NCI-H2227 (cell line): Measurements from ENCODE around the gene SURF6.
"Not testable (repeated sequence)": the region's sequence is repeated elsewhere in the genome, so short reads cannot be mapped to it uniquely, and the experiment has no call there.

ENCODE experiments used
- DNase-seq: peaks from one replicate; lab custom pipeline; 2025; ENCODE audit not compliant: unreplicated experiment; lab: John Stamatoyannopoulos, UW

Gene SURF6

DNA sequence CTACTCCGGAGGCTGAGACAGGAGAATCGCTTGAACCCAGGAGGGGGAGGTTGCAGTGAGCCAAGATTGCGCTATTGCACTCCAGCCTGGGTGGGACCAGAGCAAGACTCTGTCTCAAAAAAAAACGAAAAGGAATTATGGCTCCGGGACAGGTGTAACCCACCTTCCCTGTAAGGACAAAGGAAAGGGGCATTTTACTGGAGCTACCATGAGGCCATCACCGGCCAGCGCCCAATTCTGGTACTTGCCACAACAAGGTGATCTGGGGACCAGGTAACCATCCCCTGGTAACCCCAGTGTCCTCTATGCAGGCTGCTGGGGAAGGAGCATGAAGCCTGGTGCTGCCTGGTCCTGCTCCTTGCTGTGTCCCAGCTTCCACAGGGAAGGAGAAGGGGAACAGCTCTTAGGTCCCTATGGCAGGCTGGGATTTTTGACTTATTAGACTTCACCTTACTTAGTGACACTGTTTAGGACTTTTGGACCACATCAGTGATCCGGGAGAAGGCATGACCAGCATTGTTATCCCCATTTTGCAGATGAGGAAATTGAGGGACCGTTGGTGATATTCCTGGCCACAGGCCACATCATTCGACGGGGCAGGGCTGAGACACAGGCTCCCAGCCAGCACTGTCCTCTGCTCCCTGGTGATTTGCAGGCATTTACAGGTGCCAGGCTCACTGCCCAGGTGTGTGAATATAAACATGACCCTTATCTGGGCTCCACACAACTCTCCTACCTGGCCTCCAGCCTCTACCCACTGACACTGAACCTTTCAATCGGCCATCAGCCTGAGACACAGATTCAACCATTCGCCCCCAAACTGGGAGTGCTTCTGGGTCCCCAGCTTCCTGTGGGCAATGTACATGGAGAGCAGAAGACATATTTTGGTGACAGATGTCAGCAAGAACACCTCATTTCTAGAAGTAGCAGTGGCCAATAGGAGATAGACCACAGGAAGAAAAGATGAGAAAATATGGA, 34.4 kb downstream of the SURF6 start:
- DNase-seq = no peak

DNA sequence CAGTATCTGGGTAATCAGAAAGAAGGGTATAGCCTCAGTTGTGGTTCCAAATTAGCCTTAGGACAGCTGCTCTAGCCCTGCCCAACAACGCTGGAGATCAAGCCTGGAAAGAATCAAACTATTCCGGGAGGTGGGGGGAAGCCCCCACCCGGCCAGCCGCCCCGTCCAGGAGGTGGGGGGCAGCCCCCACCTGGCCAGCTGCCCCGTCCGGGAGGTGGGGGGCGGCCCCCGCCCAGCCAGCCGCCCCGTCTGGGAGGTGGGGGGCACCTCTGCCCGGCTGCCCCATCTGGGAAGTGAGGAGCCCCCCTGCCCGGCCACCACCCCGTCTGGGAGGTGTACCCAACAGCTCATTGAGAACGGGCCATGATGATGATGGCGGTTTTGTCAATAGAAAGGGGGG, 36.0 kb downstream of the SURF6 start:
- DNase-seq = not testable (repeated sequence)

DNA sequence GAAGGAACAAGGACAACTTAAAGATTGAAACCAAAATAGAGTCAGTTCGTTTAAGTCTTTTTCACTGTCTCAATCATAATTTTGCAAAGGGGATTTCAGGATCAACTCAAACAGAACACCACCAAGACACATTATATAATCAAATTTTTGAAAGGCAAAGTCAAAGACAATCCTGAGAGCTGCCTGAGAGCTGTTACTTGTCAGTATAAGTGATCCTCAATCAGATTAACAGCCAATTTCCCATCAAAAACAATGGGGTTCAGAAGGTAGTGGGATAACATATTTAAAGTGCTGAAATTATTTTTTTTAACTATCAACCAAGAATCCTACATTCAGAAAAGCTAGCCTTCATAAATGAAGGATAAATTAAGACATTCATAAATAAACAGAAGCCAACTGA, 41.7 kb downstream of the SURF6 start:
- no peak for DNase-seq

DNA sequence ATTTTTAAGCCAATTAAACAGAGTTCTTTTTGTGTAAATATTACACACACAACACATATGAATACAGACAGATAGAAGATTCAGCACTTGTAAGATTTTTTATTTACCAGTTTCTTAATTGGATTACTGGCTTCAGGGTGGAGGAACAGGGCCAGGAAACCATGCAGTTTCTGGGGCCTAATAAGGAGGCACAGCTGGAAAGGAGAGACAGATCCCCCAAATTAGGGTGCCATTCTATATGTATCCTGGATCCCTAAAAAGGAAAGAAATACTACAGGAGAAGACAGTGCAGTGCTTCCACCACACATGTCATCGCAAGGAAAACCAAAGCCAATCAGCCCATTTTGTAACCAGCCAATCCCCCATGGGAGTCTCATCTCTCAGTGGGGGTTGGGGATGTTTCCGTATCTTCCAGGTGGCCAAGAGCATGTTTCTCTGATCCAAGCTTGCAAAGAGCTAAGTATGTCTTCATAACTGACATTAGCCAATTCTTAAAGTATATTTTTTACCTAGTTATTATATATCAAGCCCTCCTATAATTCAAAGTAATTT, 45.2 kb downstream of the SURF6 start:
- DNase-seq = no peak

DNA sequence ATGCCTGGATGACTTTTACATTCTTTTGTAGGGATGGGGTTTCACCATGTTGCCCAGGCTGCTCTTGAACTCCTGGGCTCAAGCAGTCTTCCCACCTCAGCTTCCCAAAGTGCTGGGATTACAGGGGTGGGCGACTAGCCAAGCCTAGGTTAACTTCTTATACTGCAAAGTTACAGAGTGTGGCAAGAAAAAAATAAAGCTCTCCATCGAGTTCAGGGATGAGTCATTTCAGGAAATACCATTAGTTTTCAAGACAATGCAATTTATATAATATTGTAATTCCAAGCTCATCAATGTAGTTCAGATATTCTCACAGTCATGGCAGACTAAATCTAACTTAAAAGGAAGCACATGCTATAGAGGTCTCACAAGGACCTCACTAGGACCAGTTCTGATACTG, 49.5 kb downstream of the SURF6 start:
- DNase-seq = no peak

DNA sequence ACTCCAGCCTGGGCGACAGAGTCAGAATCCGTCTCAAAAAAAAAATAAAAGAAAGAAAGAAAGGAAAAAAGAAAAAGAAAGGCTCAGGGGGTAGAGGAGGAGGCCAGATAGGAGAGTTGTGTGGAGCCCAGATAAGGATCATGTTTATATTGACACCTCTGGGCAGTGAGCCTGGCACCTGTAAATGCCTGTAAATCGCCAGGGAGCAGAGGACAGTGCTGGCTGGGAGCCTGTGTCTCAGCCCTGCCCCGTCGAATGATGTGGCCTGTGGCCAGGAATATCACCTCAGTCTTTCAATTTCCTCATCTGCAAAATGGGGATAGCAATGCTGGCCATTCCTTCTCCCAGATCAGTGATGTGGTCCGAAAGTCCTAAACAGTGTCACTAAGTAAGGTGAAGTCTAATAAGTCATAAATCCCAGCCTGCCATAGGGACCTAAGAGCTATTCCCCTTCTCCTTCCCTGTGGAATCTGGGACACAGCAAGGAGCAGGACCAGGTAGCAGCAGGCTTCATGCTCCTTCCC, 50.7 kb downstream of the SURF6 start:
- no peak for DNase-seq

DNA sequence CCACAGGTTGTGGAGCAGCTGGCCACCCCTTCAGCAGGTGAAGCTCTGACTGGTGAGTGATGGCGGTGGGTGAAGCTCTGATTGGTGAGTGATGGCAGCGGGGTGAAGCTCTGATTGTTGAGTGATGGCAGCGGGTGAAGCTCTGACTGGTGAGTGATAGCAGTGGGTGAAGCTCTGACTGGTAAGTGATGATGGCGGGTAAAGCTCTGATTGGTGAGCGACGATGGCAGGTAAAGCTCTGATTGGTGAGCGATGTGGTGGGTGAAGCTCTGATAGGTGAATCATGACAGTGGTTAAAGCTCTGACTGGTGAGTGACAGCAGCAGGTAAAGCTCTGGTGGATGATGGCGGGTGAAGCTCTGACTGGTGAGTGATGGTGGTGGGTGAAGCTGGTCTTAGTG, 51.6 kb downstream of the SURF6 start:
- no peak for DNase-seq

DNA sequence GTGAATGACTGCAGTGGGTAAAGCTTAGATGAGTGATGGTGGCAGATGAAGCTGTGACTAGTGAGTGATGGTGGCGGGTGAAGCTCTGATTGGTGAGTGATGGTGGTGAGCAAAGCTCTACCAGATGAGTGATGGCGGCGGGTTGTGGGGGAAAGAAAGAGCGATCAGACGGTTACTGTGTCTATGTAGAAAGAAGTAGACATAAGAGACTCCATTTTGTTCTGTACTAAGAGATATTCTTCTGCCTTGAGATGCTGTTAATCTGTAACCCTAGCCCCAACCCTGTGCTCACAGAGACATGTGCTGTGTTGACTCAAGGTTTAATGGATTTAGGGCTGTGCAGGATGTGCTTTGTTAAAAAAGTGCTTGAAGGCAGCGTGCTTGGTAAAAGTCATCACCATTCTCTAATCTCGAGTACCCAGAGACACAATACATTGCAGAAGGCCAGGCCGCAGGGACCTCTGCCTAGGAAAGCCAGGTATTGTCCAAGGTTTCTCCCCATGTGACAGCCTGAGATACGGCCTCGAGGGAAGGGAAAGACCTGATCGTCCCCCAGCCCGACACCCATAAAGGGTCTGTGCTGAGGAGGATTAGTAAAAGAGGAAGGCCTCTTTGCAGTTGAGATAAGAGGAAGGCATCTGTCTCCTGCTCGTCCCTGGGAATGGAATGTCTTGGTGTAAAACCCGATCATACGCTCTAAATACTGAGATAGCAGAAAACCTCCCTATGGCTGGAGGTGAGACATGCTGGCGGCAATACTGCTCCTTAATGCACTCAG, 52.5 kb downstream of the SURF6 start:
- DNase-seq = not testable (repeated sequence)

DNA sequence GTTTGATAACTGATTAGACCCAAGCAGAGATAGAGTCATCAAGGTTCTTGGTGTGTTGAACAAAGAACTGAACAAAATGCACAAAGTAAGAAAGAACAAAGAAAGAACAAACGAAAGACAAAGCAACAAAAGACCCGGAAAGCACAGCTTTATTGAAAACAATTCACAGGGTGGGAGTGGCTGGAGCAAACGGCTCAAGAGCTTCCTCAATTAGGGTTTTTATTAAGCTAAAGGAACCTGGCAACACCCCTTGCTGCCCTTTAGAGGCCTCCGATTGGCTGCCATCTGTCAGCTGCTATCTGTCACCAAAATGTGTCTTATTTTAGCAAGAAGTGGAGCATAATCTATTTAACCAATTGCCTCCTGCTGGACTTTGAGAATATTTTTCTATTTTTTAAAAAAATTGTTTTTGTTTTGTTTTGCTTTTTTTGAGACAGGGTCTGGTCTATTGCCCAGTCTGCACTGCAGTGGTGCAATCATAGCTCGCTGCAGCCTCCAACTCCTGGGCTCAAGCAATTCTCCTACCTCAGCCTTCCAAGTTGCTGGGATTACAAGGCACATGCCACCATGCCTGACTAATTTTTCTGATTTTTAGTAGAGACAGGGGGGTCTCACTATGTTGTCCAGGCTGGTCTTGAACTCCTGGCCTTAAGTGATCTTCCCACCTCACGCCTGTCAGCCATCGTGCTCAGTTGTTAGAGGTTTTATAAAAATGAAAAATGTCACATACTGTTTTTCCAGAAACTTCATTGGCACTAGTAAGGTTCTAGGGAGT, 53.3 kb downstream of the SURF6 start:
- no peak for DNase-seq

DNA sequence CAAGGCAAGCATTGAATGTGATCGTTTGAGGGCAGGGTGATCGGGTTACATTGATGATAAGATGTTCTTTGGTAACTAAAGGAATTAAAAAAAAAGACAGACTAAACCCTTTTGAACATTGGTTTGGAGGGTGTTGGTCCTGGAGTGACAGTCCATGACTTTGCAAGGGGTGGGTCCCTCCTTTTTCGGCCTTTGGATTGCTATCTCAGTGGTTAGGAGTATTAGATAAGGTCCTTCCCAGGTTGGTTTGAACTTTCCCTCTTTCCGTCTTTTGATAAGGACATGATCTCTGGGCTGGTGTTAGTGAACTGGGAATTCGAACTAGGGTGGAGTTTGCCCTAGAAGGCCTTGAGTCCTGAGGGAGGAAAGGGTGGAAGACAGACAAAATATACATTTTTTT, 55.6 kb downstream of the SURF6 start:
- DNase-seq = no peak
